Endometrium (tissue), 2 donors: ENCODE data around the gene SULT2A1.
"Not testable (repeated sequence)": the region's sequence is repeated elsewhere in the genome, so short reads cannot be mapped to it uniquely, and the experiment has no call there.

ENCODE experiments used
- FAIRE-seq: peaks from 2 replicates; lab custom pipeline; 2012; peaks lifted over from hg19 to GRCh38; lab: Jason Lieb, UNC
- donor health status: control.
- donor health status: control.

Gene SULT2A1

DNA sequence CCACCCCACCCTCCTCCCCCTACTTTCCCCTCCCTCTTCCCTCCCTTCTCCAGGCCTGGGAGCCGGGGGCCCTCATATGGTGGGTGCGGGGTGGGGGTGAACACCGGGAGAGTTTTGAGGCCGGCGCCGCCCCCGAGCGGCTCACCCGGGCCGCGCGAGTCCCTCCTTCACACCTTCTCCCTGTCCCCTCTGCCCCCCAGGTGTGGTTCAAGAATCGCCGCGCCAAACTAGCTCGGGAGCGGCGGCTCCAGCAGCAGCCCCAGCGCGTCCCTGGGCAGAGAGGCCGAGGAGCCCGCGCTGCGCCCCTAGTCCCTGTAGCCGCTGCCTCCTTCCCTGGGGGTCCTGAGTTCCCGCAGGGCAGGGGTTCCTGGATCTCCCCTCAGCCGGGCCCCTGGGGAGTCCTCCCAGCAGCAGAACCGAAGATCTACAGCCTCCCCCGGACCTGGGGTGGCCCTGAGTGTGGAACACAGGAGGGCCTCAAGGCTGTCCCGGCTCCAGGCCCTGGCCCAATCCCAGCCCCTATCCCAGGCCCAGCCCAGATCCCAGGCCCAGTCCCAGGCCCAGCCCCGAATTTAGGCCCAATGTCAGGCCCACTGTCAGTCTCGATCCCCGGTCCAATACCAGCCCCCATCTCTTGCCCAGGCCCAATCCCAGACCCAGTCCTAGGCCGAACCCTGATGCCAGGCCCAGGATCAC, 25.4 kb downstream of the SULT2A1 start:
- FAIRE-seq: no peak

- FAIRE-seq: not testable (repeated sequence)
These were observed 26.3 kb downstream of the SULT2A1 start for GRCh38 chr19:47859838-47860237.

- FAIRE-seq: not testable (repeated sequence)
These were observed 27.3 kb downstream of the SULT2A1 start, which contains the start of gene TPRX2 for GRCh38 chr19:47858646-47859285. TPRX2 (plus strand) TSS chr19:47859235; CDS start chr19:47859247, 12 bp downstream.

- FAIRE-seq: not testable (repeated sequence)
These were observed 27.9 kb downstream of the SULT2A1 start for GRCh38 chr19:47858231-47858630.

GRCh38 chr19:47854459-47854858, 31.7 kb downstream of the SULT2A1 start:
- FAIRE-seq: no peak

- FAIRE-seq: no peak
These were observed 33.1 kb downstream of the SULT2A1 start for GRCh38 chr19:47853003-47853402.

- FAIRE-seq: no peak
These were observed 37.2 kb downstream of the SULT2A1 start for GRCh38 chr19:47848823-47849473.

GRCh38 chr19:47848425-47848822, 37.7 kb downstream of the SULT2A1 start:
- FAIRE-seq: no peak

DNA sequence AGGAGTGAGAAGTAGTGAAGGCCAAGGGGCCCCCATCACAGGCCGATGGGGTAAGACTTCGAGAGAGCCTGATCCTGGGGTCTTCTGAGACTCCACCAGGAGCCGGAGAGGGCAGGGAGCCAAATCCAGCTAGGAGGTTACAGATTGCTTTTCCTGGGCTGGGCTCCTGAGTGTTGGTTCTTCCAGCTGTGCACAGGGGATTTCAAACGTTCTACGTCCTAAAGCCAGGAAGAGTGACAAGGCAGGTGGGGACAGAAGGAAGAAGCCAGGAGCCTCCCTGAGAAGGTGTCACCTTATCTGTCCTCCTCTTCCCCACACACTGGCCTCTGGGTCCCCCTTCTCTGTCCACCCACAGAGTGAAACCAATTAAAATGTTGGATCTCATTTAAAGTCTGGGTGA, 43.2 kb downstream of the SULT2A1 start:
- no peak for FAIRE-seq

DNA sequence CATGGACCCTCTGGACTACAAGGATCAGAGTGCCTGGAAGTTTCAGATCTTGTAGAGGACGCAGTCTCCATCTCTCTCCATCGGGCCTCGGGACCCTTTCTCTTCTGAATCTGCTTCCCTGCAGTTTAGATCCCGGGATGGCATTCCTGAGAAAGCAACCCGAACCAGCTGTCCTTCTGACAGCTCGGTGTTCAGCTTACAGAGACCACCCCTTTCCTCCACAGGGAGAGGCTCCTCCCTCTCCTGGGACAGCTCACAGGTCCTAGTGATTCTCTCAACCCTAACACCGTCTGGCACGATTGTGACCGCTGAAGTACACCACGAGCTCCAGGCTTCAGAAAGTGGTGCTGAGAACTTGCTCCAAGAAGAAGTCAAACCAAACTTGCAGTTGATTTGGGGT, 46.2 kb downstream of the SULT2A1 start:
- no peak for FAIRE-seq

DNA sequence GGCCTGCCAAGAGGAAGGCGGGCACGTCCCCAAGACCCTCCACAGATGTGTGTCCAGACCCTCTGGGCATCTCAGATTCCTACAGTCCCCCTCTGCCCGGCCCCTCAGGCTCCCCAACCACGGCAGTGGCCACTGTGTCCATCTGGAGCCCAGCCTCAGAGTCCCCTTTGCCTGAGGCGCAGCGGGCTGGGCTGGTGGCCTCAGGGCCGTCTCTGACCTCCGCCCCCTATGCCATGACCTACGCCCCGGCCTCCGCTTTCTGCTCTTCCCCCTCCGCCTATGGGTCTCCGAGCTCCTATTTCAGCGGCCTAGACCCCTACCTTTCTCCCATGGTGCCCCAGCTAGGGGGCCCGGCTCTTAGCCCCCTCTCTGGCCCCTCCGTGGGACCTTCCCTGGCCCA, 46.7 kb downstream of the SULT2A1 start:
- FAIRE-seq: no peak

GRCh38 chr19:47836038-47836437, 50.1 kb downstream of the SULT2A1 start:
- no peak for FAIRE-seq

DNA sequence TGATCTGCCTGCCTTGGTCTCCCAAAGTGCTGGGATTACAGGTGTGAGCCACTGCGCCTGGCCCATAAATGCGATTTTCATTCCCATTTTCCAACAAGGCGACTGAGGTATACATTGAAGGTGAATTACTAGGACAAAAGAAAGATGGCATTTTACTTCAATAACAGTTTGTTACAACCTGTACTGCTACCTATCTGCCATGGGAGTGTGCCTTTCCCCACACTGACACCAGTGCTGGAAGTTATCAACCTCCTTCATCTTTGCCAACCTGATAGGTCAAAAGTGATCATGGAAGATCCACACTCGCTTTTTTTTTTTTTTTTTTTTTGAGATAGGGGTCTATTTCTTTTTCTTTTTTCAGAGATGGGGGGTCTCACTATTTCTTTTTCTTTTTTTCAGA, 53.4 kb downstream of the SULT2A1 start:
- FAIRE-seq: no peak

GRCh38 chr19:47826800-47827199, 59.3 kb downstream of the SULT2A1 start:
- FAIRE-seq: no peak

DNA sequence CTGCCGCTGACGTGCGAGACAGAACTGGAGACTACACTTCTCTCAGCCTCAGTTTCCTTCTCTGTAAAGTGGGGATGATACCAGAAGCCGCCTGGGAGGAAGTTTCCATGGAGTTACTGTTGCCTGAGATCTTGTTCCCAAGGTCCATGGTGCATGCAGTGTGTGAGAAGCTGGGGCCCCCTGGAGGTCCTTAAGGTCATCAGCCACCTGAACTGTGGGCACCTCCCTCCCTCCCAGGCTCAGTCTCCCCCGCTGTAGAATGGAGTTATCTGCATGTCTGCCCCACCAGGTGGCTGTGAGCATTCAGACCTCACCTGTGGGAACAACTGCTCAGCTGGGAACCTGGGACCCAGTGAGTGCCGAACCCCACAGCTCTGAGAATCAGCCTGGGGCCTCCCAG, 61.7 kb downstream of the SULT2A1 start:
- no peak for FAIRE-seq

- no peak for FAIRE-seq
These were observed 64.6 kb downstream of the SULT2A1 start, which contains the start of gene CRX for GRCh38 chr19:47821460-47822020. CRX (plus strand) TSS chr19:47821937; CDS start chr19:47834444, 12,507 bp downstream.
